A204.1 (cell line): ENCODE results near the gene MFNG.

Experiments
- FAIRE-seq: peaks from 2 replicates; lab custom pipeline; 2012; peaks lifted over from hg19 to GRCh38; lab: Jason Lieb, UNC

The MFNG gene

GRCh38 chr22:37511395-37512104 lies 25.4 kb upstream of the MFNG start:
- FAIRE-seq, result no peak

- no peak for FAIRE-seq
These were observed 23.9 kb upstream of the MFNG start for GRCh38 chr22:37510091-37510490.

GRCh38 chr22:37509059-37509860 lies 23.1 kb upstream of the MFNG start:
- FAIRE-seq, result no peak

GRCh38 chr22:37508431-37508992 lies 22.3 kb upstream of the MFNG start:
- no peak for FAIRE-seq

- no peak for FAIRE-seq
These were observed 21.5 kb upstream of the MFNG start for GRCh38 chr22:37507731-37508130.

GRCh38 chr22:37505989-37506388 lies 19.8 kb upstream of the MFNG start:
- no peak for FAIRE-seq

- no peak for FAIRE-seq
These were observed 19.4 kb upstream of the MFNG start for GRCh38 chr22:37505565-37505964.

- no peak for FAIRE-seq
These were observed 18.8 kb upstream of the MFNG start for GRCh38 chr22:37504964-37505363.

GRCh38 chr22:37503850-37504249 lies 17.7 kb upstream of the MFNG start:
- no peak for FAIRE-seq

GRCh38 chr22:37503183-37503683 lies 17.0 kb upstream of the MFNG start:
- no peak for FAIRE-seq

- no peak for FAIRE-seq
These were observed 16.4 kb upstream of the MFNG start for GRCh38 chr22:37502342-37503182.

- no peak for FAIRE-seq
These were observed 15.6 kb upstream of the MFNG start for GRCh38 chr22:37501610-37502341.

- no peak for FAIRE-seq
These were observed 14.8 kb upstream of the MFNG start for GRCh38 chr22:37500745-37501609.

GRCh38 chr22:37499789-37500540 lies 13.8 kb upstream of the MFNG start:
- FAIRE-seq, result no peak

GRCh38 chr22:37499027-37499707 lies 13.0 kb upstream of the MFNG start:
- no peak for FAIRE-seq

GRCh38 chr22:37498289-37498909 lies 12.2 kb upstream of the MFNG start:
- no peak for FAIRE-seq

GRCh38 chr22:37497062-37497599 lies 10.9 kb upstream of the MFNG start:
- no peak for FAIRE-seq

- no peak for FAIRE-seq
These were observed 10.5 kb upstream of the MFNG start for GRCh38 chr22:37496651-37497050.

- no peak for FAIRE-seq
These were observed 7.8 kb upstream of the MFNG start for GRCh38 chr22:37493979-37494378.
